Dermis microvascular lymphatic vessel endothelial cell (primary cell): ENCODE data around the gene MBD3L1. TPM values are rescaled to one million over a fixed set of nuclear protein-coding genes. Genes with fewer than 3 reads are reported as not detected.

Experiments
- DNase-seq, 2 donors: peaks; one replicate each; pipeline versions ENCODE4 v3.0.0 to v3.0.0-alpha.2; 2010; ENCODE audit warnings: low read depth in 2 of 2
- total RNA-seq: library from RNA; depleted of rRNA; stranded (reverse); fragments of >200 nt; gene quantifications from 2 replicates; pipeline ENCODE4 v1.2.1, GENCODE V29; 2014

Gene MBD3L1
- total RNA-seq: not detected in 2 replicates

DNA sequence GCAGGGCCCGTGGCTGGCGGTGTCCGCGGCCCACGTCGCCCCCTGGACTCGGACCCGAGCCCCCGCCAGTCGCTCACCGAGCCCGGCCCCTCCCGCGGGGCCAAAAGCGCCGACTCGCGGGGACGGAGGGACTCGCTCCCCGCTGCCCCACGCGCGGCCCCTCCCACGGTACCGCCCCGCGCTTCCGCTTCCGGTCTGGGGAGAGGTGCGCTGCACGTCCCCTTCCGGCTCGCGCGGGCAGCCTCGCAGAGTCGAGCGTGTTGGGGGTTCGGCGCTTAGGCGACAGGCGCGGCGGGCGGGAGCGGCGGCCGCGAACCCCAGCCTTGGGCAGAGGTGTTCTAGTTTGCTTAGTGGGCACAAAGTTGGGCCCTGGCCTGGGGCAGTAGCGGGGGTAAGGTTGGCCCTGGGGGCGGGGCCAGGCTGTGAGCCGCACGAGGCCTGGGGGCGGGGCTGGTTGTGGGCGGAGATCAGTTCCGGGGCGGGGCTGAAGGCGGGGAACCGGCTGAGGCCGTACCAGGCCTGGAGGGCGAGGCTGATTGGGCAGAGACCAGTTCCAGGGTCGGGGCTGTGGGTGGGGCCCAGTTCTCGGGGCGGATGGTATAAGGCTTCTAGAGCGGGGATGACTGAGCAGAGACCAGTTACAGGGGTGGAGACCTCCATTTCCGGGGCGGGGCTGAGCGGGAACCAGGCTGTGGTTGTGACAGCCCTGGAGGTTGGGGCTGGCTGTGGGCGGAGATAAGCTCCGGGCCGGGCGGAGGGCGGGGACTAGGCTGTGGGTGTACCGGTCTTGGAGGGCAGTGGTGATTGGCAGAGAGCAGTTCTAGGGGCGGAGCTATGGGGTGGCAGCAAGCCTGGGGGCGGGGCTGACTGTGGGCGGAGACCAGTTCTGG, at the start of gene MBD3L1, which contains the start of gene ZNF558:
MBD3L1 (plus strand) TSS at position 246 of the 890 bp plus-strand sequence. CDS start 10,302 bp downstream, outside the sequence.
ZNF558 (minus strand) TSS at position 173 of the 890 bp plus-strand sequence. CDS start 9,645 bp downstream, outside the sequence.
- DNase-seq: peak; percentile 17 to 62

DNA sequence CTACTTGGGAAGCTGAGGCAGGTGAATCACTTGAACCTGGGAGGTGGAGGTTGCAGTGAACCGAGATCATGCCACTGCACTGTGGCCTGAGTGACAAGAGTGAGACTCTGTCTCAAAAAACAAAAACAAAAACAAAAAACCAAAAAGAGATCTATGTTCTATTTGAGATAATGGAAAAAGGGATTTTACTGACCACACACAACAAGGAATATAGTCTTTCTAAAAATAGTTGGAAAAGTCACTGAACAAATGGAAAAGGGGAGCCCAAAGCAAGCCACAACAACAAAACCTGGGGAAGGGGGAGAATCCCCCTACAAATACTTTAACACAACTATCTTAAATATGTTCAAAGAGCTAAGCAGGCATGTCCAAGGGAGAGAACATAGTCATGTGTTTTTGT, 37.4 kb upstream of the MBD3L1 start:
- no peak for DNase-seq

DNA sequence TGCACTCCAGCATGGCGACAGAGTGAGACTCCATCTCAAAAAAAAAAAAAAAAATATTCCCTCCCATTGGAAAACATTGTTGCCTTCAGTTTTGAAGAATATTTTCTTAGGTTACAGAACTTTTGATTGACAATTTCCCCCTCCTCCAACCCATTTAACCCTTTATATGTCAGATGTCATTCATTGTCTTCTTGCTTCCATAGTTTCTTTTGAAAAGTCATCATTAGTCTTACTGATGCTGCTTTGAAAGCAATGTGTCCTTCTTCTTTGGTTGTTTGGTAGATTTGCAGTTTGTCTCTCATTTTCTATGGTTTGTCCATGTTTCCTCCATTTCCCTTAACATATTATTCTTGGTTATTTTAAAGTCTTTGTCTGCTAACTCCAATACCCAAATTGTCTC, 25.5 kb upstream of the MBD3L1 start:
- no peak for DNase-seq

DNA sequence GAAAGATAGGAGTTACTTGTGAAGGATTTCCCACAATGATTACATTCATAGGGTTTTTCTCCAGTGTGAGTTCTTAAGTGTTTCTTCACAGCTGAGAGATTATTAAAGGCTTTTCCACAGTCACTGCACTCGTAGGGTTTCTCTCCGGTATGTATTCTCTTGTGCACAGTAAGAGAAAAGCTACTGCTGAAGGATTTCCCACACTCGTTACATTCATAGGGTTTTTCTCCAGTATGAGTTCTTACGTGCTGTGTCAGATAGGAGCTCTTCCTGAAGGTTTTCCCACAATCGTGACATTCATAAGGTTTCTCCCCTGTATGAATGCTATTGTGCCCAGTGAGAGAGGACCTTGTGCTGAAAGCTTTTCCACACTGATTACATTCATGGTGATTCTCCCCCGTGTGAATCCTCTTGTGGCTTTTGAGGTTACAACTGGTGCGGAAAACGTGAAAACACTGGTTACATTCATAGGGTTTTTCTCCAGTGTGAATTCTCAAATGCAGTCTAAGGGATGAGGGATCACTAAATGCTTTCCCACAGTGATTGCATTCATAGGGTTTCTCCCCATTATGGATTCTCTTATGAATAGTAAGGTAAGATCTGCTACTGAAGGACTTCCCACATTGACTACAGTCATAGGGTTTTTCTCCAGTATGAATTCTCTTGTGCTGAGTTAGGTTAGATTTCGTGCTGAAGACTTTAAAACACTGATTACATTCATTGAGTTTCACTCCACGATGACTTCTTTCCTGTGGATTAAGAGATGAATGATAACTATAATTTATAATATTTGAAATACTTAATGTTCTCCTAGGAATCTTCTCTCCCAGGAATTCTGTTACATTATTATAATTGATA, 20.6 kb upstream of the MBD3L1 start:
- DNase-seq: no peak

DNA sequence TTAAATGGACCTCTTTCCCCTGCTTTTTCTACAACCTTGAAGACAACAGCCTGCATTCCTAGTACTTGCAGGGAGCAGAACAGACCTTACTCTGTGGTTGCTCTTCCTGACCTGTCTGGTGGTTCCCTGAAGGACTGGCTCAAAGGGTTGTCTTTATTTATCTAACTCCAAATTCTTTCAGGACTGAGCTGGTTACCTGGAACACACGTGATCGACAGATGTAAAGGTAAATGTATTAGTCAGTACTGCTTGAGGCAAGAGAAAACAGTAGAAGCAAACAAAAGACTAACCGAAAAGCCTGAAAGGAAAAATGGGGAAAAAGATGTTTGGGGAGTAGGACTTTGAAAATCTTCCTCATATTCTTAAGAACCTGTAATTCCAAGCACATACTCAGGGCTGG, 18.0 kb upstream of the MBD3L1 start:
- DNase-seq: no peak

DNA sequence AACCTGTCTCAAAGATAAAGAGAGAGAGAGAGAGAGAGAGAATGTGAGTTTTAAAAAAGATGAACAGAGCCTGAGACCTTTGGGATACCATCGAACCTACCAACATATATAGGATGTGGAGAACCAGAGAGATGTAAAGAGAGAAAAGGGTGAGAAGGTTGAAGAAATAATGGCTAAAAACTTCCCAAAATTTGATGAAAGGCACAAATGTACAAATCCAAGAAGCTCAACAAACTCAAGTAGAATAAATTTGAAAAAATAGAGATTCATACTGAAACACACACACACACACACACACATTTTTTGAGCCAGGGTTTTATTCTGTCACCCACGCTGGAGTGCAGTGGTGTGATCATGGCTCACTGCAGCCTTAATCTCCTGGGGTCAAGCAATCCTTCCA, 16.4 kb upstream of the MBD3L1 start:
- DNase-seq: no peak

DNA sequence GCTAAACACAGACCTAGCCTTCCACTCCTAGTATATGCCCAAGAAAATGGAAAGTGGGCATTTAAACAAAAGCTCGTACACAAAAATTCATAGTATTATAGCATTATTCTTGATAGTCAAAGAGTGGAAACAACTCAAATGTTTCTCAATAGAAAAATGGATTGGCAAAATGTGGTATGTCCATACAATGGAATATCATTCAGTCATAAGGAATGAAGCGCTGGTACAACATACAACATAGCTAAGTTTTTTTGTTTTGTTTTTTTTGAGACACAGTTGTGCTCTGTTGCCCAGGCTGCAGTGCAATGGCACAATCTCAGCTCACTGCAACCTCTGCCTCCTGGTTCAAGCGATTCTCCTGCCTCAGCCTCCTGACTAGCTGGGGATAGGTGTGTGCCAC, 11.9 kb upstream of the MBD3L1 start:
- DNase-seq: no peak

DNA sequence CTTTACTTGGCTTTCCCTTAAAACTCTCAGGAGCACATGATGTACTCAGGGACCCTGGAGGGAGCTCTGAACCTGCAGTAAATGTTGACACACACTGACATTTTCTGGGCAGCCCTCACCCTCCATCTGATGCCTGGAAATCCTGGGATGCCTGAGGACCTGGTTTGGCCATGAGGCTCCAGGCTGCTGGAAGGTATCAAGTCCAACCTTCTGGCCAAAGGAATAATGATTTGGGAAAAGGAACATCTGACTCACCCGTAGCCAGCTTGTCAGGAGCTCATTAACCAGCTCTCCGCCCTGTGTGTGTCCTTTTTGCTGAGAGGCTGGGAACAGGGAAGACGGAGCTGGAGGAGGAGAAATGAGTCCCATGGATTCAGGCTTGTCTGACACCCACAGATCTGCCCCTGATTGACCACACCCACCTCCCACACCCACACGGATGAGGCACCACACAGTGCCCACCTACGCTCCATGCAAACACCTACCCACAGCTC, 10.4 kb upstream of the MBD3L1 start:
- no peak for DNase-seq

DNA sequence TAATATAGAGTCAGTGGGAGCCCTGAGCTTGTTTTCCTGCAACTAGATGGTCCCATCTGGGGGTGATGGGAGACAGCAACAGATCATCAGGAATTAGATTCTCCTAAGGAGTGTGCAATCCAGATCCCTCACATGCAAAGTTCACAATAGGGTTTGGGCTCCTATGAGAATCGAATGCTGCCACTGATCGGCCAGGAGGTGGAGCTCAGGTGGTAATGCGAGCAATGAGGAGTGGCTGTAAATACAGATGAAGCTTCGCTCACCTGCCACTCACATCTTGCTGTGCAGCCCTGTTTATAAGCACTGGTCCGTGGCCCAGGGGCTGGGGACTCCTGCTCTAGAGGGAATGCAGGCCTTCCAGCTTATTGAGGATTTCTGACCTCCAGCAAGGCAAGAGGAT, 5.8 kb upstream of the MBD3L1 start:
- DNase-seq: no peak

DNA sequence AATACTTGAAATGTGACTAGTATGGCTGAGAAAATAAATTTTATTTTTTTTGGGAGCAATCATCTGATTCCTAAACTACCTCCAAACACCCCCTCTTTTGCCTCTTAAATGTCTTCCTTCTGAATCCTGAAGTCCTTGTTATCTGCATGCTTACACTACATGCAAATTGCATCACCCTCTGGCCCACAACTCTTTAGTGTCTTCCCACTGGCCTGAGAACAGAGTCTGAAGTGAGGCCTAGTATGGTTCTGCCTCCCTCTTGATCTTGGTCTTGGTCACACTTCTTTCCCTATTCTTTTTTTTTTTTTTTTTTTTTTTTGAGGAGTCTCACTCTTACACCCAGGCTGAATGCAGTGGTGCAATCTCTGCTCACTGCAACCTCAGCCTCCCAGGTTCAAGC, 4.9 kb upstream of the MBD3L1 start:
- no peak for DNase-seq

DNA sequence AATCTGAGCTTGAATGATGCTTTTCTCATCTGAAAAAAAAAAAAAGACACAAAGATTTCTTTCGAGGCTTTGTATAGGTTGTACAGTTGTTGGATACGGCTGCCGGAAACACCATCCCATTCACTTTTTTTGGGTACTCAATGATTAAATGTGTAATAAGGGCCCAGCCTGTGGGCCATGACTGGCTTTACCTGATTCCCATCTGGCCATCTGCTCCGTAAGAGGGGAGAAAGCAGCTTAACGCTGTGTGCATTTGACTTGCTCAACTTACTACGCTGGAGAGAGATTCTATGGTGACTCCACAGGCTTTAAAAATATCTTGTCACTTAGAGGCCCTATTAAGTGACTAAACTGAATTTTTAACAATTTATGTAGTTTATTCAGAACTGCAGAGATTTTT, 804 bp upstream of the MBD3L1 start:
- DNase-seq: no peak

DNA sequence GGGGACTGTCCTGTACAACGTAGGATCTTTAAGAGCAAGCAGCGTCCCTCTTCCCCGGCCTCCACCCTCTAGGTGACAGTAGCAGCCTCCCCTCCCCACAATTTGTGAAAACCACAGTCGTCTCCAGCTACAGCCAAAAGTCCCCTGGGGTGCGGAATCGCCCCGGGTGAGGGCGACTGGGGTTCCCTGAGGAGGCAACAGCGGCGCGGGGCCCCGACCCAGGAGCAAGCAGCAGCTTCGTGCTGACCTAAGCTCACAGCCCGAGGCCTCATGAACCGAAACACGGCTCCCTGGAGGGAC, 395 bp upstream of the MBD3L1 start:
- no peak for DNase-seq

DNA sequence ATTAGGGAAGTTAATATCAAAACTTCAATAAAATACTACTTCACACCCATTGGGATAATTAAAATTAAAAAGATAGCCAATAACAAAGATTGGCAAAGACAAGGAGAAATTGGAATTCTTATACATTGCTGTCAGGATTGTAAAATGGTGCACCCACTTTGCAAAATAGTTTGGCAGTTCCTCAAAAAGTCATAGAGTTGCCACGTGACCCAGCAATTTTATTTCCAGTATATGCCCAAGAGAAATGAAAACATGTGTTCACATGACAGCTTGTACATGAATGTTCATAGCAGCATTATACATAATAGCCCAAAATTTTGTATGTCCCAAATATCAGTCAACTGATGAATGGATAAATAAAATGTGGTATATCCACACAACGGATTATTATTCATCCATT, 3.3 kb downstream of the MBD3L1 start:
- no peak for DNase-seq

DNA sequence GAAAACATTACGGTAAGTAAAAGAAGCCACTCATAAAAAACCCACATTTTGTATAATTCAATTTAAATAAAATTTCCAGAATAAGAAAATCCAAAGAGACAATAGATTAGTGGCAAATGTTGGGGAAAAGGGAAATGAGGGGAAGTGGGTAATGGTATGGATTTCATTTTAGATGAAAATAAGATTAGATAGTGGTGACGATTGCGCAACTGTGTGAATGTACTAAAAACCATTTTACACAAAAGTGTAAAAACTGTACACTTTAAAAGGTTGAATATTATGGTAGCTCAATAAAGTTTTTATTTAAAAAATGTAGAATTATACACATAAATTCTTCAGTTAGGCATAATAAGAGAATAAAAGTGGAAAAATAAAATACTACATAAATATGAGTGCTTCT, 3.7 kb downstream of the MBD3L1 start:
- DNase-seq: no peak

DNA sequence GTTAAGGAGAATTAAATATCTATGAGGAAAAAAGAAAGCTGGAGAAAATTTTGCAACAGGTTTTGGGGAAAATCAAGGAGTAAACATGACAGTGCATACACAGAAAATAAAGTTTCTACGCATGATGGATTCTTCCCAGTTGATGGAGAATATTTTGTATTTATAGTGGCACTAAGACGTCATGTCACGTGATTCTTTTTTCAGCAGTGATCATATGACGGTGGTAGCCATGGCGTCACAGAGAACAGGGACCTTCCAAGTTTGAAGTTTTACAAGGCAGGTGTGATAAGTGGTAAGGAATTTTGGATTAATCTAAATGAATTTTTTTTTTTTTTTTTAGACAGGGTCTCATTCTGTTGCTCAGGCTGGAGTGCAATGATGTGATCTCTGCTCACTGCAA, 8.5 kb downstream of the MBD3L1 start:
- no peak for DNase-seq

DNA sequence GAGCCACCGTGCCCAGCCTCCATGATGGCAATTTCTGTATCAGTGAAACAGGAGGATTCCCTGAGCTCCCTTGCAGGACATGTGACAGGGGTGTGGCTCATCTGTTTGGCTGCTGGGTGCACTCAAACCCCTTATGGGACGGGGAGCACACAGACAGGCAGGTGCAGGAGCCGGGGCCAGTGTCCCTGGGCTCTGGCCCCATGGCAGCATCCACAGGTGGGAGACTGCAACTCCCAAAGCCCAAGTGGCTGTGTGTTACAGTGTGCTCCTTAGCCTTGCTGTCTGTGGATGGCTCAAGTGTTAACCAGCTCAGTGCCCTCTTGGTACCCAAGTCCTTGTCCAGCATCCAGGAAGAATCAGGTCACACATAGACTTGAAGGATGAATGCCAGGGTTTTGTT, 14.6 kb downstream of the MBD3L1 start:
- no peak for DNase-seq

DNA sequence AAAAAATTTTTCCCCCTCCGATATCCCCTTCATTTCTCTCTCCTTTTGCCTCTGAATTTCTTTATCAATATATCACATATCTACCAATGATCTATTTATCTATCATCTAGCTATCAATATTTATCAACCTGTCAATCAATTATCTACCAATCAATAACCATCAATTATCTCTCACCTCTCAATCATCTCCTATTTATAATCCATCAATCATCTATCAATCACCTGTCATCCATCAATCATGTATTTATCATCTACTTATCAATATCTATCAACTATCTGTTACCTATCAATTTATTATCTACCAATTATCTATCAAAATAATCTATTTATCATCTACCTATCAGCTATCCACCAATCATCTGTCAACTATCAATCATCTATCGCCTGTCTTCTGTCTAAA, 17.1 kb downstream of the MBD3L1 start:
- DNase-seq: no peak

DNA sequence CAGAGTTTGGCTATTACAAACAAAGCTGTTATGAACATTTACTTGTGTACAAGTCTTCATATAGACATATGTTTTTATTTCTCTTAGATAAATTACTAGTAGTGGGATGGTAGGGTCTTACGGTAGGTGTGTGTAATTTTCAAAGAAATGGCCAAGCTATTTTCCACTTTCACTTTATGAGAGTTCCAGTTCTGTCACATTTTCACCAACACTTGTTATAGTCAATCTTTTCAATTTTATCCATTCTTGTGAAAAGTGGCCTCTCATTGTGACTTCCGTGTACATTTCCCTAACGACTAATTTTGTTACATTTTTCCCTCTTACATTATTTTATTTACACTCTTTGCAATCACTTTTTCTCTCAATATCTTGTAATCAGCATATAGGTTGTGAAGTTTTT, 18.3 kb downstream of the MBD3L1 start:
- no peak for DNase-seq

DNA sequence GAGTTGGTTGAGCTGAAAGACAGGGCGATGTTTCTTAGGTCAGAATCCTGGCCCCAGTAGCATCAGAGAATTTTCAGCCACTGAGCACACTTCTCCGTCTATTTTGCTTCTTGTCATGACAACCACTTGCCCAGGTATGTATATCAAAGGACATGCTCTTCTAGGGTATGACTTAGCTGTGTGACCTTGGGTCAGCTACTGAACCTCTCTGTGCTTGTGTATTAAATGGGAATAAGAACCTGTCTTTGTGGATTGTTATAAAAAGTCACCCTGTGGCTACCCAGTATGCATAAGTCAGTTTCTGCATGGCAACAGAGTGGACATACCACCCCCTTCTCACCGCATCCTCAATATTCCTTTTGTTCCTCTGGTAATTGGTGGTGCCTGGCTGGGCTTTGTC, 26.1 kb downstream of the MBD3L1 start:
- no peak for DNase-seq

DNA sequence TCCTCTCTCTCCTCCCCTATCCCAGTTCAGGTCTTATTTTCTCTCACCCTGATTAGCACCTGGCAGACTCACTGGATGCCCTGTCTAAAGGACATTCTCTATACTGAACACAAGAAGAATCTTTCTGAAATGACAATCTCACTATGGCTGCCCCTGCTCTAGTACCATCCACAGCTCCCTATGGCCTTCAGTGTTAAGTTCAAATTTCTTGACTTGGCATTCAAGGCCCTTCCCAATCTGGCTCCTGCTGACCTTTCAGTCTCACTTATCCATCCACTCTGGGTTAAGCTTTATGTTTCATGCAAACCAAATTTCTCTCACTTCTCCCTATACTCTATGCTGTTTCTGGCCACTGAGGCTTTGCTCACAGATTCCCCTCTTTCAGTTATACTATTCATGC, 34.2 kb downstream of the MBD3L1 start:
- no peak for DNase-seq

DNA sequence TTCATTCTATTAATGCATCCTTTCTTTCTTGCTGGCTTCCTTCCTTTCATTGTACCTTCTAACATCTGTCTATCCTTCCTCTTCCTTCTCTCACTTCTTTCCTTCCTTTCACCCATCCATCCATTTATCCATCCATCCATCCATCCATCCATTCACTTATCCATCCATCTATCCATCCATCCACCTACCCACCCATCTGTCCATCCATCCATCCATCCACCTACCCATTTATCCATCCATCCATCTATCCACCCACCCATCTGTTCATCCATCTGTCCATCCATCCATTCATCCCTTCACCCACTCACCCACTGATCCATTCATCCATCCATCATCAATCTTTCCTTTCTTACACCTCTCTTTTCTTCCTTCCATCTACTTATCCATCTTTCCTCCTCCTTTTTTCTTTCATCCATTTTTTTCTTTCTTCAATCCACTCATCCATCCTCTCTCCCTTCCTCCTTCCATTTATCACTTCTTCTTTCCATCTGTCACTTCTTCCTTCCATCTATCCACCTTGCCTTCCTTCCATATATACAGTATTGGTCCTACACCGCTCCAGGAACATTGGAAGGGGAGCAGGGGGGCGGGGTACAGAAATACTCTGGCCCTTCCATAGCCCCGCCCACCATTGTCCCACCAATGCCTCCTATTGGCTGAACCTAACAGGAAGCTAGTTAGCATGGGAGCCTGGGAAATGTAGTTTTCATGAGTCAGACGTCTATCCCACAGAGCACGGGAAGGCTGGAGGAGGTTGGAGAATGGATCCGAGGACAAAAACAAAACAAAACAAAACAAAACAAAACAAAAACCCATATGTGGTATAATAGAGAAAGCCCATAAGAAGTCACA, 45.9 kb downstream of the MBD3L1 start:
- no peak for DNase-seq
